Measurements from ENCODE around the gene IL2RA. TPM values are rescaled to one million over a fixed set of nuclear protein-coding genes. Genes with fewer than 3 reads are reported as not detected.

The IL2RA gene
- total and polyA plus RNA-seq, 10 of the 15 experiments (the other 5 are each of a cell fraction or from before 2014, with no cell fraction given): 2.2 to 6.0 (median 4.9) TPM

DNA sequence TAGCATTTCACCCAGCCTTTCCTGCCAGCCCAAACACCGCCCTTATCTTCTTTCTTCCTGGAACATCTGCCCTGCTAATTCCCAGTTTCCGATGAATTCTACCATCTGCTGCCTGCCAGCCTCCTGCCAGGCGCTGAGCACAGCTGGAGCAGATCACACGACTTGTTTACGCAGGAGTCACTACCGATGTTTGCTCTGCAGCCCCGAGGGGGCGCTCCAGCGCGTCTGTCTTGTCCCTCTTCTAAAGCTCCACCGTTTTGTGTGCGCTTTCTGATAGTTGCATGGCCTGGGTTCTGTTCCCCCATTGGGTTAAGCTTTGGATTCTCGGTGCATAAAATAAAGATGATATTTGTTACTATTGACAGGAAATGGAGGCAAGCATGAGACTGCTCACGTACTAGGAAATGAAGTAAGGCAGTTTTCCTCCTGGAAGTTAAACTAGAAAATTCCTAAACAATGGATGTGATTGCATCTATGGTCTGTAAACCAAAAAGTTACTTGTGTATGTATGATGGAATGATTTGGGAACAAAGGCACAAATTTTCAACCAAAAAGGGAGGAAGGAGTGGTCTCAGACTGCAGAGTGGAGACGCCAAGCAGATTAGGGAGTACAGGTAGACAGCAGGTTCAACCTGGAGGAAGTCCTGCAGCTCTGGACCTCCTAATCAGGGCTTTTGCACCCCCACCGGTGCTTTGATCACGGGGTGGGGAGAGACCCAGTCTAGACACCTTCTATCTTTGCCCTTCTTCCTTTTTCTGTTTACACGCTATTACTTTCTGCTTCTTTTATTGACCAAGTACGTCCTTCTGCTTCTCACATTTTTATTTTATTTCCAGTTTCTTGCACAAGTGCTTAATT lies 24.4 kb upstream of the IL2RA start:
- Histone ChIP-seq H3K9me3 (replicated peaks; ENCODE audit: control insufficient read depth, insufficient read depth, low read length) (no peaks in the 10 kb centered on the region; the same call in 2 of the 3 replicates), H3K9ac (ENCODE audit: control insufficient read depth, insufficient read depth, low read length) (no peak overlapping the region), H3K27me3 (replicated peaks in 1 of 2; ENCODE audit: control insufficient read depth in 2 of 2, insufficient read depth in 2 of 2, low read length in 1 of 2) (peaks cover 0 to 6% of the 10 kb centered on the region in 2 experiments; a peak in 2 of 4 replicates), H3K4me2 (ENCODE audit: control insufficient read depth, insufficient read depth) (peak overlapping the region; percentile 52; the same call in 1 of the 2 replicates), H3K27ac (ENCODE audit: control insufficient read depth, insufficient read depth) (no peak overlapping the region), H3K4me1 (ENCODE audit: control insufficient read depth, insufficient read depth, low read length) (peaks cover 3% of the 10 kb centered on the region; the same call in 1 of the 2 replicates), H3K4me3 (no peak overlapping the region), H3K79me2 (ENCODE audit: control insufficient read depth, insufficient read depth, low read length) (peaks cover 27% of the 10 kb centered on the region), H3K36me3 (ENCODE audit: control insufficient read depth in 2 of 2, insufficient read depth in 2 of 2, low read length in 1 of 2) (no peaks in the 10 kb centered on the region), H2AFZ (ENCODE audit: control insufficient read depth, low read depth, low read length) (peak overlapping the region; percentile 24; the same call in 1 of the 2 replicates), H4K20me1 (ENCODE audit: control insufficient read depth, insufficient read depth) (no peaks in the 10 kb centered on the region; the same call in none of the 2 replicates)
- ChIA-PET RAD21 (ENCODE audit: unreplicated experiment) (interaction anchor here (0.6 to 3.0 kb wide), 28 partner anchors 14 to 375 kb away, joined by 3 to 45 read pairs (median 5); partner anchors contain the start of genes ANKRD16, FBH1, IL15RA and IL2RA), POLR2A (interaction anchor here (0.6 to 1.7 kb wide), 9 partner anchors 20 to 320 kb away, joined by 3 to 8 read pairs (median 4); no protein-coding TSS in a partner anchor), CTCF (interaction anchor here (0.7 to 6.1 kb wide), 56 partner anchors 8 to 643 kb away, joined by 3 to 142 read pairs (median 5); partner anchors contain the start of genes ANKRD16, FBH1, IL2RA and PFKFB3), SMC1A (ENCODE audit: uncharacterized antibody, unreplicated experiment) (interaction anchor here (0.7 to 3.1 kb wide), 30 partner anchors 9 to 457 kb away, joined by 3 to 81 read pairs (median 5); partner anchors contain the start of gene IL15RA)
- intact Hi-C loops (cut with micrococcal nuclease; ENCODE audit: unreplicated experiment) (loop anchor here (1.0 to 5.0 kb wide), 2 partner anchors 109 to 316 kb away; partner anchors contain the start of gene IL15RA), in situ Hi-C loops (cut with MboI) (no loop called here)
- DNase-seq (ENCODE audit: low read depth, low spot score) (peak; percentile 51), FAIRE-seq (peak; percentile 80), ATAC-seq (peak; percentile 84)
- 4% methylated on average over 19 of the region's 19 CpGs for WGBS (ENCODE audit: insufficient coverage, insufficient replicate concordance, low lambda C conversion rate, missing lambda C conversion rate)
- no TSS peak for BruUV-seq (replicated peaks)
- TF ChIP-seq CREB1 (IDR thresholded peaks at IDR 0.05; ENCODE audit: low read depth) (0 out of 2 replicates have a peak, but pooled peaks have one; percentile 24), ELK1 (IDR thresholded peaks at IDR 0.05; ENCODE audit: low read depth, low read length) (no peak), EZH2 (IDR thresholded peaks at IDR 0.05; ENCODE audit: borderline replicate concordance, control insufficient read depth, low read depth, low read length) (no peak), IRF4 (IDR thresholded peaks at IDR 0.05; ENCODE audit: low read depth, low read length) (0 out of 2 replicates have a peak, but pooled peaks have one; percentile 64), ZNF592 (IDR thresholded peaks at IDR 0.05) (no peak), CBFB (IDR thresholded peaks at IDR 0.05; ENCODE audit: low read depth) (no peak), SIN3A (IDR thresholded peaks at IDR 0.05; ENCODE audit: low read depth, low read length) (no peak), BCL3 (IDR thresholded peaks at IDR 0.05; ENCODE audit: borderline replicate concordance, insufficient read depth, low read depth, low read length, poor library complexity, severe bottlenecking) (no peak), SMC3 (IDR thresholded peaks at IDR 0.05; ENCODE audit: borderline replicate concordance, low read length) (peak; percentile 66; the same call in 1 of the 2 replicates), HDAC6 (IDR thresholded peaks at IDR 0.05; ENCODE audit: unreplicated experiment) (no peak), RELA (IDR thresholded peaks at IDR 0.05; ENCODE audit: borderline replicate concordance, partially characterized antibody) (no peak), LARP7 (IDR thresholded peaks at IDR 0.05) (no peak), MXI1 (IDR thresholded peaks at IDR 0.05; ENCODE audit: low read depth, low read length) (no peak)
